A204.1 (cell line): ENCODE results near the gene SCN7A.
"Not testable (repeated sequence)": the region's sequence is repeated elsewhere in the genome, so short reads cannot be mapped to it uniquely, and the experiment has no call there.

ENCODE experiments used
- FAIRE-seq: peaks from 2 replicates; lab custom pipeline; 2012; peaks lifted over from hg19 to GRCh38; lab: Jason Lieb, UNC

Gene SCN7A

GRCh38 chr2:166494140-166494624 is at the start of gene SCN7A:
SCN7A (minus strand) TSS chr2:166494249; CDS start chr2:166477696, 16,553 bp downstream.
- FAIRE-seq: no peak

GRCh38 chr2:166539340-166540162 is 45.5 kb upstream of the SCN7A start:
- FAIRE-seq: peak; percentile 90

- no peak for FAIRE-seq
Observed at GRCh38 chr2:166536111-166536510, 42.1 kb upstream of the SCN7A start.

GRCh38 chr2:166521155-166521554 is 27.1 kb upstream of the SCN7A start:
- no peak for FAIRE-seq

GRCh38 chr2:166520604-166521003 is 26.6 kb upstream of the SCN7A start:
- FAIRE-seq: no peak

- FAIRE-seq: no peak
Observed at GRCh38 chr2:166519391-166519962, 25.4 kb upstream of the SCN7A start.

GRCh38 chr2:166518634-166519390 is 24.8 kb upstream of the SCN7A start:
- FAIRE-seq: no peak

- no peak for FAIRE-seq
Observed at GRCh38 chr2:166517533-166518061, 23.5 kb upstream of the SCN7A start.

GRCh38 chr2:166516712-166517303 is 22.8 kb upstream of the SCN7A start:
- FAIRE-seq: peak; percentile 14

- no peak for FAIRE-seq
Observed at GRCh38 chr2:166513952-166514351, 19.9 kb upstream of the SCN7A start.

GRCh38 chr2:166499281-166499680 is 5.2 kb upstream of the SCN7A start:
- no peak for FAIRE-seq

GRCh38 chr2:166491461-166491860 is 2.6 kb downstream of the SCN7A start:
- no peak for FAIRE-seq

- FAIRE-seq: no peak
Observed at GRCh38 chr2:166487171-166487570, 6.9 kb downstream of the SCN7A start.

- FAIRE-seq: no peak
Observed at GRCh38 chr2:166485558-166486178, 8.4 kb downstream of the SCN7A start.

- FAIRE-seq: no peak
Observed at GRCh38 chr2:166472332-166472731, 21.7 kb downstream of the SCN7A start.

GRCh38 chr2:166468124-166469024 is 25.7 kb downstream of the SCN7A start:
- peak; percentile 70 for FAIRE-seq

GRCh38 chr2:166464187-166464586 is 29.9 kb downstream of the SCN7A start:
- FAIRE-seq: no peak

GRCh38 chr2:166463640-166464039 is 30.4 kb downstream of the SCN7A start:
- no peak for FAIRE-seq

GRCh38 chr2:166458674-166459073 is 35.4 kb downstream of the SCN7A start:
- FAIRE-seq: no peak

GRCh38 chr2:166455823-166456222 is 38.2 kb downstream of the SCN7A start:
- not testable (repeated sequence) for FAIRE-seq
